IMR-90 (cell line): ENCODE results near the gene PLCB2.

Experiments
- BHLHE40 ChIP-seq: fragments of 150-350 bp; IDR thresholded peaks from 2 replicates; pipeline ENCODE4 v1.6.1; 2016; ENCODE audit warnings: mild to moderate bottlenecking, low read depth, low read length
- FOS ChIP-seq: fragments of 150-350 bp; IDR thresholded peaks from 2 replicates; pipeline ENCODE4 v1.6.1; 2016; ENCODE audit warnings: low read depth, low read length
- MAFK ChIP-seq: IDR thresholded peaks from 2 replicates; pipeline ENCODE4 v1.6.1; 2012; ENCODE audit warnings: low read depth, low read length, improper control_type of control experiment
- NFE2L2 ChIP-seq: fragments of 150-350 bp; IDR thresholded peaks from 2 replicates; pipeline ENCODE4 v1.6.1; 2016; ENCODE audit warnings: low read depth, mild to moderate bottlenecking, low read length
- RFX5 ChIP-seq: IDR thresholded peaks from 2 replicates; pipeline ENCODE4 v1.8.0; 2012; ENCODE audit warnings: low read depth, mild to moderate bottlenecking, low read length, moderate library complexity
- SMC3 ChIP-seq: fragments of 150-350 bp; IDR thresholded peaks from 2 replicates; pipeline ENCODE4 v1.6.1; 2016; ENCODE audit warnings: low read depth, mild to moderate bottlenecking, antibody characterized with exemption, low read length, moderate library complexity
- TF ChIP-seq, protein P1 (sequence below): conservative IDR thresholded peaks from 2 replicates; pipeline ENCODE4 v1.5.1; 2012; ENCODE audit warnings: mild to moderate bottlenecking, low read depth, low read length, improper control_type of control experiment

- TF ChIP-seq, protein P1, sequence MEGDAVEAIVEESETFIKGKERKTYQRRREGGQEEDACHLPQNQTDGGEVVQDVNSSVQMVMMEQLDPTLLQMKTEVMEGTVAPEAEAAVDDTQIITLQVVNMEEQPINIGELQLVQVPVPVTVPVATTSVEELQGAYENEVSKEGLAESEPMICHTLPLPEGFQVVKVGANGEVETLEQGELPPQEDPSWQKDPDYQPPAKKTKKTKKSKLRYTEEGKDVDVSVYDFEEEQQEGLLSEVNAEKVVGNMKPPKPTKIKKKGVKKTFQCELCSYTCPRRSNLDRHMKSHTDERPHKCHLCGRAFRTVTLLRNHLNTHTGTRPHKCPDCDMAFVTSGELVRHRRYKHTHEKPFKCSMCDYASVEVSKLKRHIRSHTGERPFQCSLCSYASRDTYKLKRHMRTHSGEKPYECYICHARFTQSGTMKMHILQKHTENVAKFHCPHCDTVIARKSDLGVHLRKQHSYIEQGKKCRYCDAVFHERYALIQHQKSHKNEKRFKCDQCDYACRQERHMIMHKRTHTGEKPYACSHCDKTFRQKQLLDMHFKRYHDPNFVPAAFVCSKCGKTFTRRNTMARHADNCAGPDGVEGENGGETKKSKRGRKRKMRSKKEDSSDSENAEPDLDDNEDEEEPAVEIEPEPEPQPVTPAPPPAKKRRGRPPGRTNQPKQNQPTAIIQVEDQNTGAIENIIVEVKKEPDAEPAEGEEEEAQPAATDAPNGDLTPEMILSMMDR = no peak
- no peak for TF ChIP-seq FOS
- no peak for TF ChIP-seq SMC3
- TF ChIP-seq RFX5 = no peak
- no peak for TF ChIP-seq MAFK
- TF ChIP-seq BHLHE40 = no peak
- TF ChIP-seq NFE2L2 = no peak
Observed at GRCh38 chr15:40325700-40326099, 18.0 kb upstream of the PLCB2 start.
